IPS DF 4.7 (cell line): ENCODE results near the gene KLF7.

ENCODE experiments used
- DNase-seq: peaks from one replicate; pipeline ENCODE4 v3.0.0-alpha.2; 2013; ENCODE audit warnings: low spot score; ENCODE audit errors: extremely low read depth

KLF7 gene

DNA sequence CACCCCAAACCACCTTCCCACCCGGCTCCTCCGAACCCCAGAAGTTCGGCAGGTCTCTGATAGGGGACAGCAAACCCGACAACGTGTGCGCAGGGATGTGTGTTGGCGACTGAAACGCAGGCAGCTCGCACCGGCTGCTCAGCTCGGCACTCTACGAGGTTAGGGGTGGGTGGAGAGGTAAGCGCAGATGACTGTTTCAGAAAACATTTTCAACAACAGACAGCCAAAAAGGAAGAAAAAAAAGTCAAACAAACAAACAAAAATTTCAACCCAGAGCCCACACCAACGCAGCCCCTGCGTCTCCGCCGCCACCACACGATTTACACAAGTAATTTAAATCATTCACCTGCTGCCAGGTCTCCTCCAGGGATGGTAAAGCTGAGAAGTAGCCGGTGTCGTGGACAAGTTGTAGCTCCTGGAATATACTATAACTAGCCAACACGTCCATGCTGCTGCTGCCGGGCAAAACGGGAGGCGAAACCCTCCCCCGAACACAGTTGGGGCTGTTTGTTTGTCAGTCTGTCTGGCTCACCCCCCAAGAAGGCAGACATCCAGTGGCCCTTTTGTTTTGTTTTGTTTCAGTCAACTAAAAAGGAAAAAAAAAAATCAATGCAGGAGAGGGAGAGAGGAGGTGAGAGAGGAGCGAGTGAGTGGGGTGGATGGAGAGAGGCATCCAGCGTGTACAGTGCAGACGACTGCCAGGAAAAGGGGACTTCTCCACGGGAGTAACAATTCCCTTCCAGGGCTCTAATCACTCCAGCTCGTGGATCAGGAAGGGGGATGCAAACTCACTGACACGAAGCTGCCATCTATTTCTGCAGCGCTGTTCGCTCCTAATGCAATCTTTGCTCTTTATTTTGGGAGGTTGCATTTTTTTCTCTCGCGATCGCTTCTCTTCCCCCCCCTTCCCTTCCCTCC is at the start of gene KLF7:
Gene KLF7, minus strand, starts transcription at position 828 of the 918 bp plus-strand sequence. Its CDS starts 380 bp downstream, at position 448.
- no peak for DNase-seq

DNA sequence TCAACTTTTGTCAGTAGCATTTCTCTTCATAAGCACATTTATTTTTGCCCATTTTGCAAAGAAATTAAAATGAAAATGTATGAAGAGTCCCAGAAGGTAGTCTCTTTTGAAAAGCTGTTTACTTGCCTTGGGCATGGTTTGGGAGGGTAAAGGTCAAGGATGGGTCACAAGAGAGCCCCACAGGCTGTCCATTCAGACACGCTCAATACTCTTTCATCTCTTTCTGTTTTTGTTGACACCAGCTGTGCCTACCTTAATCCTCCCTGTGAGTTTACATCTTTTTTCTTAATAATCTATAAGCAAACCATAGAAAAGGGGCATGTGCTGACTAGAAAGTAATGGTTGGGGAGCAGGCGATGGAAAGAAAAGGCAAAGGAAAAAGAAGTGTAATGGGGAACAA is 49.6 kb upstream of the KLF7 start:
- no peak for DNase-seq

DNA sequence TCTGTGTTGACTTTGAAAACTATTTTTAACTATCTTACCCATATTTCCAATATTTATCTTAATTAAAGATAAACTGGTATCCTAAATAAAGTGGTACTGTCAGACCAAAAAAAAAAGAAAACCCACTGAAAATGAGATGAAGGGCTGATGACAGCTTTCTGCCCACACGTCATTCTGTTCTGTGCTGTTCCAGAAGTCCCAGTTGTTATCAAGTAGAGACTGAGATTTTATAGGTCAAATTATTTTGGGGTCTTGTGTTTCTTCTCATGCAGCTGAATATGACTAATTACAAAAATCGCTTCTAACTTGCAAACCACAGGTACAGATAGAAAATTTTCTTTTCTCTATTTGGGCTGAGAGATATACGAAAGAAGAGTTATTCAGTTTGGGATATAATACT is 48.7 kb upstream of the KLF7 start:
- no peak for DNase-seq

DNA sequence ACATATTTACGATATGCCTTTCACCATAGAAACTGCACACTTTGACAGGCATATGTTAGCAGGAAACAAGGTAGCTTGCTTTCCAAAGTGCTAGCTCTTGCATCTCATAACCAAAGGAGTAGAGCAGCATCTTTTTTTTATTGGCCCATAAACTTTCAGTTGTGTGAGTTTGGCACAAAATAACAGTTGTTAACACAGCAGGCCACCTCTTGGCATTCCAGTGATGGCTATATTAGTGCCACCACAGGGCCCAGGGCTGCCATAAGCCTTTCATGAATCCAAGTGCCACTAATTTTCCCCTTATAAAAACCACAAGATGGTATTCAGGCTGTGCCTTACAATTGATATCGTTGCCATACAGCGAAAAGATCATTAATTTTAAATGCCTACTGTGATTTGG is 40.3 kb upstream of the KLF7 start:
- DNase-seq, result no peak

DNA sequence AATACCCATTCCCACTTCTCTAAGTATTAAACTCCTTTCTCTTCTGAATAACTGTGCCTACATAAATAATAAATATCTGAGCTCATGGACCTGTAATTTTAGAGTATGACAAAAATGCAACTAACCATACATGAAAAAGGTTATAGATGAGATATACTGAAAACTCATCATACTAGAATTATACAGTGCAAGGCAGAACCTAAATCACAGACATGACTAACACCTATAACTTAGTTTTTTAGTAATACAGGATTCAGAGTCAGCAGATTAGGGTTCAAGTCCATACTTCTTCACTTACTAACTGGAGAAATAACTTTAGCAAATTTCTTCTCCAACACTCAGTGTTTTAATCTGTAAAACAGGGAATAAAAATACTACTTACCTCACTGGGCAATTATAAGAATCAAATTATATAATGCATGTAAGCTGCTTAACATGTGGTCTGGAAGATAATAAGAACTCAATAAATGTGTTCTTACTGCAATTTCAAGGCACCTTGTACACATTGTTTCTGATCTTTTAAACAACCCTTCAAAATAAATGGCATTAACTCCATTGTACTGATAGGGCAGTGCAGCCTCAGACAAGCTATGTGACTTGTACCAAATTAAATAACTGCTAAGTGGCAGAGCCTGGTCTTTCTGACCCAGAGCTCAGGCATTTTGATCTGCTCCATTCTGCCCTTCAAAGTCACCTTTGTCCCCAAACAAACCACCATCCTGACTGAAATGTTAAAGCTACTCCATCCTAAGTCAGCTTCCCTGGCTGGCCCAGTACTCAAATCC is 39.6 kb upstream of the KLF7 start:
- DNase-seq, result no peak

DNA sequence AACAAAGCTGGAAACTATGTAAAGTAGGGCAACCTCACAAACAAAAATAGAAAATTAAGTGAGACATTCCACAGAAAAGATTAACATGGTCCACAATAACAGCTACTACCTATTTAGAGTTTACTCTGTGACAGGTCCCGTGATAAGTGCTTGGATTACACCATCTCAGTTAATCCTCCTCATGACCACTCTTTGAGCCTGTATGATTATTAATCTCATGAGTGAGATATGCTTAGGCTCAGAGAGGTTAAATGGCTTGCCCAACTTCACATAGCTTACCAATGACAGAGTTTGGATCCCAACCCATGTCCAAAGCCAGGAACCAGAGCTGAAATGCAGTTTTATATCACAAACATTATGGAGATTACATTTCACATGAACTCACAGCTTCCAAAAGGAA is 37.3 kb upstream of the KLF7 start:
- DNase-seq, result no peak

DNA sequence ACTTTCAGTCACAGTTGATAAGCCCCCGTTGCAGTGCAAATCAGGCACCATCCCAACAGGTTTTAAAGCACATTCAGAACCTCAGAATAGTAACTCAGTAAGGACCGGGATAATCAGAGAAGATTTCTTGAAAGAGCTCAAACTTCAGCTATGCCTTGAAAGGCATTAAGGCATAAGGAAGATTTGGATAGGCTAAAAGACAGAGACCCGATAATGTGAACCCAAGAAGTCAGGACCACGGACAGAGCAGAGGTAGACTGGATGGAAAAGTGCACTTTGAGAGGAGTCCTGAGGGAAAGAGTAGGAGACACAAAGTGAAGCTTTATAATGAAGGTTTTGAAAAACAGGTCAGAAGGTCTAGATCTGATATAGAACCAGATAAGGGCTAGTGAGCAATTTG is 36.9 kb upstream of the KLF7 start:
- no peak for DNase-seq

DNA sequence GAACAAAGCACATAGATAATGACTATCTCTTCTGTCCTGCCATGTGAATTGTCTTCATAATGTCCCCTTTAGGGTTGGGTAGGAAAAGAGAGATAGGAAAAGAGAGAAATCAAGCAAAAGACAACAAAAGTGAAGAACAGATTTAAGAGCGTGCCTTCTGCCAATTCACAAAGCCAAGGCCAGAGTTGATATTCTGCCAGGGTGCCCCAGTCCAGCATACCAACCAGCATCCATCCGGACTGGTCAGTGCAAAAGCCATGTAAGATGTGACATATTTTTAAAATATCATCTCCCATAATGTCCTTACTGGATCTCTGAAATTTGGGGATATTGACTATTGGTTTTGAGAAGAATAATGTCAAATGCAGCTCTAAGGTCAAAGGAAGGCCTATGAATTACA is 35.7 kb upstream of the KLF7 start:
- no peak for DNase-seq

DNA sequence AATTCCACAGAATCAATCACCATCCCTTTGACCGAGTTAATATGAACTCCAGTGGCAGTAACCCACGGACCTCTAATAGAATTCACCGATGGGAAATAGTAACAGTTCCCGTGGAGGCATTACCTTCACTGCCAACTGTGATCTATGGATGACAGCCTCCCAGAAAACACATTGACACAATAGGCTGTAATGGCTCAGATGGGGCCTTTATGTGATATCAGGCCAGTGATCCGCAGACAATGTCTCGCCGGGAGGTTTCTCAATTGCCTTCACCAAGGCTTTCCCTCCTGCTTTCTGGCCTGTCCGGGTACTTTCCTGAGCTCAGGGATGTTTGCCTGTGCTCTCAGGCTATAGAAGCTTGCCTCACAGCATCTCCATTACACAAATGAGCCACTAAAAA is 34.4 kb upstream of the KLF7 start:
- DNase-seq, result no peak

DNA sequence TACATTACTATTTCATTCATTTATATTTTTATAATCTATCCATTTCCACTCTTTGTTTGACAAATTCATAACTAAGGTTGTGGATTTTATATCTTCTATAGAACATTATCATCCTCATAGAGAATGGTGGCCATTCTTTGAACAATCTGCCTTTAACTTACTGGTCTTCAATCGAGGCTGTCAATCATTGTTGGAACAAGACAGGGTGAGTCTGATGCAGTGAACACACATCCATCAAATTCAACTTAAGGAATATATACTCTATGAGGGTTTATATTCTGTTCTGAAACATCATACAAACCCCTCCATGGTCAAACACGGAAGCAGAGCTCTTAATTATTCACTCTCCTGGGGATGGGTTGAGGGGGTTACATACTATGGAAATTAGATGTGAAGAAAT is 28.3 kb upstream of the KLF7 start:
- no peak for DNase-seq

DNA sequence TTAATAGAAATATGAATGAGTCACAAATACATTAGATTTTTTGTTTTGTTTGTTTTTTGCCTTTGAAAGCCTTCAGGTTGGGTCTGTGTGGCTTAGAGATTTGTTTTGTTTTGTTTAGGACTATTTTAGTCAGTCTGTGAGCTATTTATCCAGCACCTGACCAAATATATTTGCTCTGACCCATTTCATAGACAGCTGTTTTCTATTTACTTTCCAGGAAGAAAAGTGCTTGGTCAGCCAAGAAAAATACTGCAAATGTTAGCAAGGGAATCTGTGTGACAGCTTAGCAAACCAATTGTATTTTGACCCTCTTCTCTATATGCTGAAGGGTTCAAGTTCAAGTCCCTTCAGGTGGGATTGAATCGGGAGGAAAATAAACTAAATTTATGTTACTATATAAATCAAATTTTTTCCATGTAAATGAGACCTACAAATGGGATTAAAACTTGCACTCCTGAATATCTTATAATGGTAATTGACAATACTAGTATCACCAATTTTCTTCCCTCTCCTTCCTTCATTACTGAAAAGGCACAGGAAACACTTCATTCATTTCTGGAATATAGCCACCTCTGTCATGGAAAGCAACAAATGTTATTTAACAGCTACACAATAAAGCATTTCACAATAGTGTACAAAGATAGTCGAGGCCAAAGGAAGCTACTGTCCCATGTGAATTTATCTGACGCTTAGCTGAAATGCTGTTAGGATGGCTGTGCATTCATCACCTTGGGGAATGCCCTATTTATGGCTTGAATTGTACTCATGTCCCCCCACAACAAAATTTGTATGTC is 23.1 kb upstream of the KLF7 start:
- no peak for DNase-seq

DNA sequence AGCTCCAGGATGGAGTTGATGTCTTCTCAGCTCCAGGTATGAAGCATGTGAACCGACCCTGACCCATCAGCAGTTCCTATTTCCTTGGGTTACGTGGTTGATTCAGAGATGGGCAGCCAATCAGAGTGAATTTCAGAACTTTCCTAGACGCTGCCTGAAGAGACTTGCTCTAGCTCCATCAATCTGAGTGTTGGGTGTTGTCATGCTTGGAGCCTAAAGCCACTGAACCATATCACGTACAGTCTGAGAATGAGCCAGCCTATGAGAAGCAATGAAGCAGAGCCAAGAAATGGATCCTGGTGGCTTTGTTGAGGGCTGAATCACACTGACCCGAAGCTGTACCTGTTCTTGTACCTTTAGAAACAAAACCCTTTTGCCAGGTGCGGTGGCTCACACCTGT is 19.6 kb upstream of the KLF7 start:
- DNase-seq, result no peak

DNA sequence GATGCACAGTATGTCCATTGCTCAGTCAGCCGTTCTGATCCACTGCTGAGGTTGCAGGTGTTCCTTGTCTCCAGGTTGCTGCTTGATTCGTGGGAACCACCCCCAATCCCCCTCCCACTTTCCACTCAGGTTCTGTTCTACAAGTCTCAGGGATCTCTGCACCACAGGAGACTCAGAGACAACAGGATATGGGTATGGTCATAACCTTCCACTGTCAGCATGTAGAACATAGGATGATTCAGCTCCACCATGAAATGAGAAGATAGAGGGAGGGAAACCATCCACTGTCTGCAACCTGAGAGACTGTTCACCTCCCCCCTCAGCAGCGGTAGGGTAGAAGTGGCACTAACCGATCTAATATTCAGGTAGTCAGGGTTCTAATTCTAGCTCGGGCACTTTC is 19.0 kb upstream of the KLF7 start:
- no peak for DNase-seq

DNA sequence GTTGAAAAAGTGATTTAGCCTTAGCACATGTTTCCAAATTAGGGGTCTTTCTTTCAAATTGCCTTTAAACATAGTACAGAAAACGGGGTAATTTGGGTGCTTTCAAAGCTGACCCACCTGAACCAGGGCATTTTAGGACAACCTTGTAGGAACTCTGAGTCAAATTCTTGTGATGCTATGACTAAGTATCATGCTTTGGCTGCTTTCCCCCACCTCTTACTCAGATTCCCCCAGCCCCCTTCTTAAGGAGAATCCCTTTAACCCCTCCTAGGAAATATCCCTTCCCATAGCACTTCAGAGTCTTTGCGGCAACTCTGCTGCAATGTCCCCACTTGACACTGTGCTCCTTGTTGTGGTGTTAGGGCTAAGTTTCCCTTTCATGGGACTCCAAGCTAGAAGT is 18.6 kb upstream of the KLF7 start:
- DNase-seq, result no peak

DNA sequence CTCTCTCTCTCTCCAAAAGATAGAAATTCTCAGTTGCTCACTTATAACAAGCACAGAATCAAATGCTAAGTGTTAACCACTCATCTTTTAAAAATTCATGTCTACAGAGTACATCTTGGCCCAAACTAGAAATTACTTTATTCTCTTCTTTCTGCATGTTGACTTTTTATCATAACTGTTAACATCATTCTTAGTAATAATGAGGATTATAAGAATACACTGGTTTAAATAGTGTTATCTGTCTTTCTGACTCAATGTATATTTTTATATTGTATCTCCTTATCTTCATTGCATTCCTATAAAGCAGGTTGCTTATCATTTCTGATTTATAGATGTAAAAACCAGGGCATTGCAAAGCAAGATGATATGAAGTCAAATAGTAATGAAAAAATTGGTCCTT is 17.8 kb upstream of the KLF7 start:
- DNase-seq, result no peak

DNA sequence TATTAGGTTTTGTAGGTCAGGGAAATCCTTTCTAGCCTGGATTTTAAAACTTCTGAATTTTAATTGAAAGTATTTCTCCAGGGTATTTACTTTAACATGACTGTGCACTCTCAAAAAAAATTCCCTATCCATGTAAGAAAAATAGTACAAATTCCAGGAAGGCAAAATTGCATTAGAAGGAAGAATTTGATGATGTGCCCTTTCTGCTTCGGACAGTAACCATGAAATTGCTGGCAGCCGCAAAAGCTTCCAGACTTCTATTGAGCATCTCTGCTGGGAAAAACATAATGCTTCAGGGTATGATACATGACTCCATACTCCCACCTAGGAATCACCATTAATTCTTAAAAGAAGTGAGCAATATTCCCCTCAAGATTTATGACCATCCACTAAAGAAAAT is 17.2 kb upstream of the KLF7 start:
- DNase-seq, result no peak

DNA sequence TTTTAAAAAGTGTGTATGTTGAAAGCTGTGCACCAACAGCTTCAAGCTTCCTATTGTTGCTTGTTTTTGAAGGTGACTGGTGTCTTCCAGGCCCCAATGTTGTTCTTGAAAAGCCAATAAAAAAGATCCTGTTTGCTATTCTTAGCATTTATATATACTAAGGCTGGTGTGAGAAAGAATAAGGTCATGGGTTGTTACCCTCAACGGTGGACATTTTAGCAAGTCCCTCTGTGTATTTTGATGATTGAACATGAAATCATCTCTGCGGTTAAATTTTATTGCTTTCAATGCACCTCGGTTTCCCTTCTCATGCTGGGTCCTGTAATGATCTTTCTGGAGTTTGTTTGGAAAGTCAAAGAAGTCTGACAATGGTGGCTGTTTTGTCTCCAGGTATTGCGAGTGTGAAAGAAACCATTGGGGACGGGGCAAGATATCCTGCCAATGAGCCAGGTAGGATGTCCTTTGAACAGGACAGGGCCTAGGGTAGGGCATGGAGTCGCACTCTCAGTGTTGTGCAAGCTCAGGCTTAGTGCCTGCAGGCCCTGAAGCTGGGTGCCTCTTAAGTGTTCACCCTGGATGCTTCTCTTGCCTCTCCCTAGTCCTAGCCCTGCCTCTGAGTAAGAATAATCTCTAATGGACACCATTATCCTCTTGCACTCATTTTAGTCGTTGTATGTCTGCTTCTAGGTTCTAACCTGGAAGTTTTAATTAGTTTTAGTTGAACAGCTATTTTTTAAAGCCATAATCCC is 16.0 kb upstream of the KLF7 start:
- DNase-seq, result no peak

DNA sequence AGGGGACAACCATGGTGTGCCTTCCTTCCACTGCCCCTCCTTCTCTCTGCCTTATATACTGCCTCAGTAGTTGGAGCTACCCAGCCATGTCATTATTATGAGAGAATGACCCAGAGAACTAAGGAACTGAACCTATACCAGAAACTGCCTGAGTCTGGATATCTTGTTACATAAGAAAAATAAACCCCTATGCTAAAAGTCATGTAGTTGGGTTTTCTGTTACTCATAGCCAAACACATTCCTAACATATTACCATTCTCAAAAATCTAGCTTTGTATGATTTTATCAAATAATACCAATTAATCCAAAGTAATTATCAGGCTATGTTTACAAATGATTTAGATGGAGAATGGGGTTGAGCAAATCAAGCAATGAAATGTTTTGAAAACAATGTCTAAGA is 15.0 kb upstream of the KLF7 start:
- DNase-seq, result no peak

DNA sequence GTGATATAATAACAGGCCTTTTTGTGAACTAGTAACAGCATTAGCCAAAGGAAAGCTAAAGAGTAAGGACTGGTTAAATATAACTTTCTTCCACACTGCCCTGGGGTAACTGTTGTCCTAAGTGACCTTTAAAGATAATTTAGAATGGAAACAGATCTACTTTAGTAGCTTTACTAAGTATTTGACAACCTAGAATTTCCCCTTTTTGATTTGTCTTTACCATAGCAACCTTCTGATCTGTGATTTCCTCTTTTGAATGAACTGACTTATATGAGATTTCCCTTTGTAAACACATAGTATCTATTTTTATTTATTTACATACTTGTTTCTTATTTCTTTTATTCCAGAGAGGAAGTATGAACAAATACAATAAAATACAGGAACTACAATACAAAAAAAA is 10.5 kb upstream of the KLF7 start:
- DNase-seq, result no peak

DNA sequence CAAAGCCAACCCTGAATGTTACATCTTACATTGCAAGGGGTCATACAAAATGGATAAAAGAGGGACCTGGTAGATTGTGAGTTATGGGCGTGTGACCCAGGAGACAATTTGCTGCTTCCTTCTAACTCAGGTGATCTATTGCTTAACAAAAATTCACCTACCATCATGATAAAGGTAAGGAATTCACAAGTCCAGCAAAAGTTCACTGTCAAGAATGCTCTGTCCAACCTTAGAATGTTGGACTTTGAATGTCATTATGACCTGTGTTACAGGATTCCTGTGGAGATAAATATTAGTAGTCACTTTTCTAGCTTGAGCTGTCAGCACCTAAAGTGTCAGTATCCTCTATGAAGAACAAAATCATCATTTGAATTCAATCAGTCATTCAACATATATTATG is 7.9 kb upstream of the KLF7 start:
- no peak for DNase-seq
